H1 (cell line): ENCODE results near the gene KANSL1L. TPM values are rescaled to one million over a fixed set of nuclear protein-coding genes. Genes with fewer than 3 reads are reported as not detected.

Experiments used
- CBX5 ChIP-seq: fragments of 300-800, 300-1000 bp; sonication (generic); IDR thresholded peaks from 2 replicates; pipeline ENCODE4 v1.7.1; 2016; ENCODE audit warnings: antibody characterized with exemption, low read length, low read depth
- JUND ChIP-seq: IDR thresholded peaks from 2 replicates; pipeline ENCODE4 v1.6.1; 2011; ENCODE audit warnings: mild to moderate bottlenecking, improper control_type of control experiment, low read length
- TAF1 ChIP-seq: IDR thresholded peaks from 2 replicates; pipeline ENCODE4 v1.6.1; 2011; ENCODE audit warnings: mild to moderate bottlenecking, low read depth, low read length
- polyA plus RNA-seq, 7 experiments: library from polyadenylated mRNA; depleted of rRNA in 3 of 7; stranded (reverse) in 5 of 7; unstranded in 2 of 7; fragments of >200 nt in 5 of 7; fragments of 200-250 nt in 2 of 7; gene quantifications; 1 replicate in 5 of 7; 2 replicates in 1 of 7; 4 replicates in 1 of 7; pipeline versions ENCODE4 v1.2.1 to v1.2.3, GENCODE V29; 2011 to 2013; ENCODE audit warnings: missing spikeins in 2 of 7, mixed read lengths in 2 of 7
- total RNA-seq: library from RNA; stranded (reverse); fragmentation: NEBNext Ultra II Directional; extraction: Animal tissue kit (Norgen Biotek cat#: 25700); gene quantifications from 2 replicates; pipeline ENCODE4 v1.2.1, GENCODE V29; 2021
- TF ChIP-seq, protein P1 (sequence below), 3 experiments: IDR thresholded peaks; 1 replicate in 2 of 3; 2 replicates in 1 of 3; pipeline versions ENCODE4 v1.5.1 to v1.6.1; 2011; ENCODE audit warnings: low read length in 3 of 3, mild to moderate bottlenecking in 3 of 3, inconsistent platforms in 2 of 3, low read depth in 1 of 3, moderate library complexity in 1 of 3; ENCODE audit not compliant: insufficient read depth in 1 of 3; ENCODE audit errors: control extremely low read depth in 1 of 3

KANSL1L gene
- total and polyA plus RNA-seq, 2 of the 8 experiments (the other 6 are each of a cell fraction or from before 2014, with no cell fraction given): 5.4 to 17.2 TPM

- TF ChIP-seq, protein P1, sequence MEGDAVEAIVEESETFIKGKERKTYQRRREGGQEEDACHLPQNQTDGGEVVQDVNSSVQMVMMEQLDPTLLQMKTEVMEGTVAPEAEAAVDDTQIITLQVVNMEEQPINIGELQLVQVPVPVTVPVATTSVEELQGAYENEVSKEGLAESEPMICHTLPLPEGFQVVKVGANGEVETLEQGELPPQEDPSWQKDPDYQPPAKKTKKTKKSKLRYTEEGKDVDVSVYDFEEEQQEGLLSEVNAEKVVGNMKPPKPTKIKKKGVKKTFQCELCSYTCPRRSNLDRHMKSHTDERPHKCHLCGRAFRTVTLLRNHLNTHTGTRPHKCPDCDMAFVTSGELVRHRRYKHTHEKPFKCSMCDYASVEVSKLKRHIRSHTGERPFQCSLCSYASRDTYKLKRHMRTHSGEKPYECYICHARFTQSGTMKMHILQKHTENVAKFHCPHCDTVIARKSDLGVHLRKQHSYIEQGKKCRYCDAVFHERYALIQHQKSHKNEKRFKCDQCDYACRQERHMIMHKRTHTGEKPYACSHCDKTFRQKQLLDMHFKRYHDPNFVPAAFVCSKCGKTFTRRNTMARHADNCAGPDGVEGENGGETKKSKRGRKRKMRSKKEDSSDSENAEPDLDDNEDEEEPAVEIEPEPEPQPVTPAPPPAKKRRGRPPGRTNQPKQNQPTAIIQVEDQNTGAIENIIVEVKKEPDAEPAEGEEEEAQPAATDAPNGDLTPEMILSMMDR (IDR thresholded peaks at IDR 0.05; ENCODE audit: control extremely low read depth in 1 of 3, insufficient read depth in 1 of 3, low read depth in 1 of 3, low read length in 3 of 3): no peak
- TF ChIP-seq CBX5 (no peak), TAF1 (no peak), JUND (no peak)
These were observed 177.2 kb downstream of the KANSL1L start (continued) for GRCh38 chr2:209993968-209994367.
